ENCODE results near the gene CEP83. TPM values are rescaled to one million over a fixed set of nuclear protein-coding genes. Genes with fewer than 3 reads are reported as not detected.

CEP83 gene
- total and polyA plus RNA-seq, 9 of the 15 experiments (the other 6 are each of a cell fraction or from before 2014, with no cell fraction given), result 5.3 to 40.5 (median 31.3) TPM

DNA sequence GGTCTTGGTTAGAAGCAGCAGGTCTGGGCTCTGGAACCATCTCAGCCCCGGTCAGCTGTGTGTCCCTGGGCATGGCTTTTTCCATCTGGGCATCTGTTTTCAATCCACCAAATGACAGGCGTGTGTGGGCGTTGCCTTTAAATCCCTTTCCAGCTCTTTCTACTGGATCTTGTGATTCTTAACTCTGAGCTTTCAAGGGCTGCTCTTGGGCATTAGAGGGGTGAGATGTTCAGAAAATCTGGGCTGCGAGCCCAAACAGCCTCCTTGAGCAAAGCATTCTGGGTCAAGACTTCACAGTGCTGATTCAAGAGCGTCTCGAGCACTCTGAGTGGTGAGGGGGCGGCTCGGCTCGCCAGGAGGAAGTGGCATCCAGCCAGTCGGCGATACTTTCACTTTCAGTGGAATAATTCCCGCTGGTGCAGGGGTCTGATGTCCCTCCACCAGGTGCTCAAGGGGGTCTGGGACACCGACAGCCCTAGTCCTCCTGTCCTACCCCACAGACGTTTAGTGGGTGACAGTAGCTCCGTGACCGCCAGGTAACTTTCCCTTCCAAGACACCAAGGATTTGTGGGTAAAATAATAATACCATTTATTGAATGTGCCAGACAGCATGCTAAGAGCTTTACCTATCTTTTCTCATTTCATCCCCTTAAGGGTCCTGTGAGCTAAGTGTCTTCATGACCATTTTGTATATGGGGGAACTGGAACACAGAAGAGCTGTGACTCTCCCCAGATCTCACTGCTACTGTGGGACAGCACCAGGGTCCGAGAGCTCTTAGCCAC, 197.2 kb downstream of the CEP83 start (continued):
- 0 out of 2 replicates have a peak, but pooled peaks have one; percentile 63 for TF ChIP-seq ERF (CRISPR knock-in tag; IDR thresholded peaks at IDR 0.05)
- TF ChIP-seq NCOR1 (IDR thresholded peaks at IDR 0.05), result no peak
- TF ChIP-seq CREB1 (IDR thresholded peaks at IDR 0.05), result no peak
- no peak for TF ChIP-seq CREB1 (CRISPR knock-in tag; IDR thresholded peaks at IDR 0.05)
- TF ChIP-seq FOXM1 (IDR thresholded peaks at IDR 0.05; ENCODE audit: low read depth), result no peak
- TF ChIP-seq FOXM1 (CRISPR knock-in tag; IDR thresholded peaks at IDR 0.05; ENCODE audit: low read depth), result no peak
- peak in 1 of 2 experiments; percentile 41; a peak in 1 of 4 replicates for TF ChIP-seq MAZ (CRISPR knock-in tag; conservative IDR thresholded peaks at IDR 0.05 in 1 of 2, IDR thresholded peaks at IDR 0.05 in 1 of 2)
- peak; percentile 64 for TF ChIP-seq NFIC (IDR thresholded peaks at IDR 0.05)
- TF ChIP-seq THRAP3 (IDR thresholded peaks at IDR 0.05; ENCODE audit: borderline replicate concordance), result no peak
- TF ChIP-seq NRF1 (conservative IDR thresholded peaks at IDR 0.05 in 1 of 2, IDR thresholded peaks at IDR 0.05 in 1 of 2), result peak; percentile 33; a peak in 2 of 4 replicates
- no peak for TF ChIP-seq ZNF395 (CRISPR knock-in tag; IDR thresholded peaks at IDR 0.05)
- TF ChIP-seq ZNF75A (CRISPR knock-in tag; IDR thresholded peaks at IDR 0.05), result no peak
- TF ChIP-seq CREB3L1 (IDR thresholded peaks at IDR 0.05; ENCODE audit: borderline replicate concordance, low read depth), result no peak
- TF ChIP-seq EGR1 (conservative IDR thresholded peaks at IDR 0.05), result peak; percentile 83
- no peak for TF ChIP-seq ATF1 (CRISPR knock-in tag; IDR thresholded peaks at IDR 0.05)
- no peak for TF ChIP-seq ATF1 (tag; IDR thresholded peaks at IDR 0.05)
- TF ChIP-seq CHCHD3 (CRISPR knock-in tag; IDR thresholded peaks at IDR 0.05), result no peak
- TF ChIP-seq SMAD2 (IDR thresholded peaks at IDR 0.05; ENCODE audit: low read depth, low read length), result no peak
- TF ChIP-seq SMAD4 (CRISPR knock-in tag; conservative IDR thresholded peaks at IDR 0.05), result peak; percentile 56; the same call in 1 of the 2 replicates
- TF ChIP-seq USF1 (CRISPR knock-in tag; IDR thresholded peaks at IDR 0.05), result no peak
- no peak for TF ChIP-seq PTBP1 (IDR thresholded peaks at IDR 0.05; ENCODE audit: low read depth, low read length)
- 0 out of 2 replicates have a peak, but pooled peaks have one; percentile 22 for TF ChIP-seq JUND (IDR thresholded peaks at IDR 0.05; ENCODE audit: borderline replicate concordance, low read depth, low read length)
- TF ChIP-seq JUND (tag; IDR thresholded peaks at IDR 0.05; ENCODE audit: borderline replicate concordance, low read depth, low read length), result no peak; the same call in 1 of the 3 replicates
- TF ChIP-seq SAFB (IDR thresholded peaks at IDR 0.05; ENCODE audit: borderline replicate concordance, low read depth, low read length), result no peak
- TF ChIP-seq, protein P1, sequence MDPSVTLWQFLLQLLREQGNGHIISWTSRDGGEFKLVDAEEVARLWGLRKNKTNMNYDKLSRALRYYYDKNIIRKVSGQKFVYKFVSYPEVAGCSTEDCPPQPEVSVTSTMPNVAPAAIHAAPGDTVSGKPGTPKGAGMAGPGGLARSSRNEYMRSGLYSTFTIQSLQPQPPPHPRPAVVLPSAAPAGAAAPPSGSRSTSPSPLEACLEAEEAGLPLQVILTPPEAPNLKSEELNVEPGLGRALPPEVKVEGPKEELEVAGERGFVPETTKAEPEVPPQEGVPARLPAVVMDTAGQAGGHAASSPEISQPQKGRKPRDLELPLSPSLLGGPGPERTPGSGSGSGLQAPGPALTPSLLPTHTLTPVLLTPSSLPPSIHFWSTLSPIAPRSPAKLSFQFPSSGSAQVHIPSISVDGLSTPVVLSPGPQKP (CRISPR knock-in tag; IDR thresholded peaks at IDR 0.05), result no peak
- TF ChIP-seq ZNF444 (CRISPR knock-in tag; IDR thresholded peaks at IDR 0.05), result no peak

Measured in K562 (cell line).